Measurements from ENCODE around the gene LENG1. TPM values are rescaled to one million over a fixed set of nuclear protein-coding genes. Genes with fewer than 3 reads are reported as not detected.
A peak's percentile ranks its signal among the peaks of the same experiment; 100 is the strongest.

Gene LENG1
- total and polyA plus RNA-seq, 9 of the 15 experiments (the other 6 are each of a cell fraction or from before 2014, with no cell fraction given) = 0.30 to 10.5 (median 4.7) TPM

DNA sequence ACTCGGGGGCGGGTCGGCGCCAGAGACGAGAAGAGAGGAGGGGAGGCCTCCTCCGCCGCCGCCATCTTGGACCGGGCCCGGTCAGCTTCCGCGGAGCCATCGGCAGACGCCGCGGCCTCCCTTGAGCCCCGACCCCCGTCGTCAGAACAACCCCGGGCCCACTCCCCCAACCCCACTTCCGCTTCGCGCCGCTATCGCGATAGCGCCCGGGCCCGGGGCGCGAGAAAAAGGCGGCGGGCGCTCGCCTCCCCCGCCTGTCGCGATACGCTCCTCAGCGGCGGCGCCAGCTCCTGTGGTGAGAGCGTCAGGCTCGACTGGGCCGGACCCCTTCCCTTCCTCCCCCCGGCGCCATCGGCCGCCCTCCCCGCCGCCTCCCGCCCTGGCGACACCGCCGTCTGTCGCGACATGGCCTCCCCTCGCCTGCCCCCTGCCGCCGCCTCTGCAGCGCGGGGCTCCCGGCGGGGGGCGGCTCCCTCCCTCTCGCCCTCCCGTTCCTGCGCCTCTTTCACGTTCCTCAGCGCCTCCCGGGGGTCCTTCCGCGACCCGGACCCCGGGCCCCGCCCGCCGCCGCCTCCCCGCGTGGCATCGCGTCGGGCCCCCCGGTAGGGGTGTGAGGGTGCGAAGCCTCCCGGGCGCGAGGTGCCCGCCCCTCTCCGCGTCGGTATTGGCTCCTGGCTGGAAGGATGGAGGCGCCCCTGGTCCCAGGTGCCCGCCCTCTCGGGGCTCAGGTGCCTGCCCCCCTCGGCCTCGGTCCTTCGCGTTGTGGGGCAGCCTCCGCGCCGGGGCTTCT lies 21.6 kb downstream of the LENG1 start, which contains the start of gene CNOT3 (continued):
- peak in 1 of 2 experiments; percentile 13; a peak in 3 of 4 replicates for TF ChIP-seq MAZ (CRISPR knock-in tag; conservative IDR thresholded peaks at IDR 0.05 in 1 of 2, IDR thresholded peaks at IDR 0.05 in 1 of 2)
- TF ChIP-seq IRF2 (CRISPR knock-in tag; IDR thresholded peaks at IDR 0.05) = no peak
- 0 out of 2 replicates have a peak, but pooled peaks have one; percentile 26 for TF ChIP-seq STAG1 (CRISPR knock-in tag; IDR thresholded peaks at IDR 0.05; ENCODE audit: borderline replicate concordance)
- no peak for TF ChIP-seq ZNF232 (CRISPR knock-in tag; IDR thresholded peaks at IDR 0.05)
- no peak for TF ChIP-seq ZNF436 (CRISPR knock-in tag; IDR thresholded peaks at IDR 0.05)
- TF ChIP-seq, protein P1, sequence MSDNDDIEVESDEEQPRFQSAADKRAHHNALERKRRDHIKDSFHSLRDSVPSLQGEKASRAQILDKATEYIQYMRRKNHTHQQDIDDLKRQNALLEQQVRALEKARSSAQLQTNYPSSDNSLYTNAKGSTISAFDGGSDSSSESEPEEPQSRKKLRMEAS (CRISPR knock-in tag; IDR thresholded peaks at IDR 0.05) = no peak
- TF ChIP-seq ZNF780A (CRISPR knock-in tag; IDR thresholded peaks at IDR 0.05) = no peak
- TF ChIP-seq, protein P2, sequence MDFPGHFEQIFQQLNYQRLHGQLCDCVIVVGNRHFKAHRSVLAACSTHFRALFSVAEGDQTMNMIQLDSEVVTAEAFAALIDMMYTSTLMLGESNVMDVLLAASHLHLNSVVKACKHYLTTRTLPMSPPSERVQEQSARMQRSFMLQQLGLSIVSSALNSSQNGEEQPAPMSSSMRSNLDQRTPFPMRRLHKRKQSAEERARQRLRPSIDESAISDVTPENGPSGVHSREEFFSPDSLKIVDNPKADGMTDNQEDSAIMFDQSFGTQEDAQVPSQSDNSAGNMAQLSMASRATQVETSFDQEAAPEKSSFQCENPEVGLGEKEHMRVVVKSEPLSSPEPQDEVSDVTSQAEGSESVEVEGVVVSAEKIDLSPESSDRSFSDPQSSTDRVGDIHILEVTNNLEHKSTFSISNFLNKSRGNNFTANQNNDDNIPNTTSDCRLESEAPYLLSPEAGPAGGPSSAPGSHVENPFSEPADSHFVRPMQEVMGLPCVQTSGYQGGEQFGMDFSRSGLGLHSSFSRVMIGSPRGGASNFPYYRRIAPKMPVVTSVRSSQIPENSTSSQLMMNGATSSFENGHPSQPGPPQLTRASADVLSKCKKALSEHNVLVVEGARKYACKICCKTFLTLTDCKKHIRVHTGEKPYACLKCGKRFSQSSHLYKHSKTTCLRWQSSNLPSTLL (IDR thresholded peaks at IDR 0.05) = no peak
- no peak for TF ChIP-seq TCF3 (CRISPR knock-in tag; IDR thresholded peaks at IDR 0.05)
- peak; percentile 48; the same call in 1 of the 2 replicates for TF ChIP-seq TAF7 (tag; IDR thresholded peaks at IDR 0.05)
- TF ChIP-seq STAT5A (IDR thresholded peaks at IDR 0.05; ENCODE audit: borderline replicate concordance, low read length) = no peak
- TF ChIP-seq, protein P3, sequence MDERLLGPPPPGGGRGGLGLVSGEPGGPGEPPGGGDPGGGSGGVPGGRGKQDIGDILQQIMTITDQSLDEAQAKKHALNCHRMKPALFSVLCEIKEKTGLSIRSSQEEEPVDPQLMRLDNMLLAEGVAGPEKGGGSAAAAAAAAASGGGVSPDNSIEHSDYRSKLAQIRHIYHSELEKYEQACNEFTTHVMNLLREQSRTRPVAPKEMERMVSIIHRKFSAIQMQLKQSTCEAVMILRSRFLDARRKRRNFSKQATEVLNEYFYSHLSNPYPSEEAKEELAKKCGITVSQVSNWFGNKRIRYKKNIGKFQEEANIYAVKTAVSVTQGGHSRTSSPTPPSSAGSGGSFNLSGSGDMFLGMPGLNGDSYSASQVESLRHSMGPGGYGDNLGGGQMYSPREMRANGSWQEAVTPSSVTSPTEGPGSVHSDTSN (CRISPR knock-in tag; IDR thresholded peaks at IDR 0.05; ENCODE audit: low read depth) = no peak
- TF ChIP-seq, protein P3 (tag; conservative IDR thresholded peaks at IDR 0.05; ENCODE audit: low read depth) = no peak
- peak in 1 of 2 experiments; percentile 12; a peak in 1 of 3 replicates for TF ChIP-seq CBX3 (IDR thresholded peaks at IDR 0.05; ENCODE audit: borderline replicate concordance in 1 of 2, low read length in 2 of 2)
- TF ChIP-seq, protein P4, sequence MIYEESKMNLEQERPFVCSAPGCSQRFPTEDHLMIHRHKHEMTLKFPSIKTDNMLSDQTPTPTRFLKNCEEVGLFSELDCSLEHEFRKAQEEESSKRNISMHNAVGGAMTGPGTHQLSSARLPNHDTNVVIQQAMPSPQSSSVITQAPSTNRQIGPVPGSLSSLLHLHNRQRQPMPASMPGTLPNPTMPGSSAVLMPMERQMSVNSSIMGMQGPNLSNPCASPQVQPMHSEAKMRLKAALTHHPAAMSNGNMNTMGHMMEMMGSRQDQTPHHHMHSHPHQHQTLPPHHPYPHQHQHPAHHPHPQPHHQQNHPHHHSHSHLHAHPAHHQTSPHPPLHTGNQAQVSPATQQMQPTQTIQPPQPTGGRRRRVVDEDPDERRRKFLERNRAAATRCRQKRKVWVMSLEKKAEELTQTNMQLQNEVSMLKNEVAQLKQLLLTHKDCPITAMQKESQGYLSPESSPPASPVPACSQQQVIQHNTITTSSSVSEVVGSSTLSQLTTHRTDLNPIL (CRISPR knock-in tag; IDR thresholded peaks at IDR 0.05) = no peak
- TF ChIP-seq SP2 (IDR thresholded peaks at IDR 0.05; ENCODE audit: extremely low read depth, low read depth, low read length, poor library complexity, severe bottlenecking) = no peak
- 0 out of 2 replicates have a peak, but pooled peaks have one; percentile 50 for TF ChIP-seq NBN (IDR thresholded peaks at IDR 0.05; ENCODE audit: low read depth)
- TF ChIP-seq, protein P5, sequence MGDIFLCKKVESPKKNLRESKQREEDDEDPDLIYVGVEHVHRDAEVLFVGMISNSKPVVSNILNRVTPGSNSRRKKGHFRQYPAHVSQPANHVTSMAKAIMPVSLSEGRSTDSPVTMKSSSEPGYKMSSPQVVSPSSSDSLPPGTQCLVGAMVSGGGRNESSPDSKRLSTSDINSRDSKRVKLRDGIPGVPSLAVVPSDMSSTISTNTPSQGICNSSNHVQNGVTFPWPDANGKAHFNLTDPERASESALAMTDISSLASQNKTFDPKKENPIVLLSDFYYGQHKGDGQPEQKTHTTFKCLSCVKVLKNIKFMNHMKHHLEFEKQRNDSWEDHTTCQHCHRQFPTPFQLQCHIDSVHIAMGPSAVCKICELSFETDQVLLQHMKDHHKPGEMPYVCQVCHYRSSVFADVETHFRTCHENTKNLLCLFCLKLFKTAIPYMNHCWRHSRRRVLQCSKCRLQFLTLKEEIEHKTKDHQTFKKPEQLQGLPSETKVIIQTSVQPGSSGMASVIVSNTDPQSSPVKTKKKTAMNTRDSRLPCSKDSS (IDR thresholded peaks at IDR 0.05; ENCODE audit: low read depth, partially characterized antibody) = no peak
- TF ChIP-seq PTRF (tag; IDR thresholded peaks at IDR 0.05) = no peak
- peak; percentile 100 for TF ChIP-seq ZBED1 (IDR thresholded peaks at IDR 0.05)

Data from K562 (cell line).